Hematopoietic multipotent progenitor cell treated with erythropoietin and hydrocortisone succinate and interleukin-3 and kit ligand, for 6 days (in vitro differentiated cells): Measurements from ENCODE around the gene NDUFA8.

ENCODE experiments used
- DNase-seq: peaks from one replicate; pipeline ENCODE4 v3.0.0-alpha.2; 2015

Gene NDUFA8

DNA sequence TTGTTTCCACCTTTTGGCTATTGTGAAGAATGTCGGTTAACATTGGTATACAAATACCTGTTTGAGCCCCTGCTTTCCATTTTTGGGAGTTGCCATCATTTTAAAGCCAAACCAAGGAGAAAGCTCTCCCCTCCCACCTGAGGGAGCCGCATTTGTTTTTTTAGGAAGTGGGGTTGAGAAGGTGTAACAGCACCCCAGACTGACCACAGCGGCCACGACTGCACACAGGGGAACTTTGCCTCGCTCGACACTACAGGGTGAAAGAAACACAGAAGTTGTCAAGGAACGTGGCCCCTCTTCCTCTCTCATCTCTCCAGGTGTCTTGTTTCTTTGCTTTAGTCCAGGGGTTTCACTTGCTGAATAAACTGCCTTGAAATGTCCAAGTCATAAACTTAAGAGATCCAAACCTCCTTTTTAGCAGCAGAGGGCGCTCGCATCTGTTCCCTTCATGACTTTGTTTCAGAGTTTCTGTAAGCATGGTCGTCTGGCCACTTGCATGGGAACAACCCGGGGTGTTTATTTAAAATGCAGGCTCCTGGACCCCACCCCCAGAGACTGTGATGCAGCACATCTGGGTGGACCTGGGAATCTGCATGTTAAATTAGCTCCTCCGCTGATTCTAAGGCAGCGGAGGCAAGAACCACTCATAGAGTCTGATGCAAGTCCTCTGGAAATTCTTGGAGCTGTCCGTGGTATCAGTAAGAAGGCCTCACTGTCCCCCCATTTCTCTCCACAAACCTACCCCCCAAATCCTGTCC is 64.4 kb downstream of the NDUFA8 start:
- peak; percentile 86 for DNase-seq
